Loucy (cell line): ENCODE measurements around the gene PALLD.

Source experiments
- H2AFZ ChIP-seq: fragments of 200-600 bp; sonication (generic); 2 replicates; pipeline ENCODE4 v1.6.0; 2016; ENCODE audit warnings: antibody characterized with exemption, mild to moderate bottlenecking, low read length, moderate library complexity
- H3F3A ChIP-seq: fragments of 200-600 bp; 2 replicates; pipeline ENCODE4 v1.6.0; 2016; ENCODE audit warnings: antibody characterized with exemption, low read depth, mild to moderate bottlenecking
- H3K27me3 ChIP-seq: fragments of 200-600 bp; sonication (generic); 2 replicates; pipeline ENCODE4 v1.6.1; 2014; ENCODE audit warnings: low read length, mild to moderate bottlenecking; ENCODE audit not compliant: insufficient read depth, poor library complexity, severe bottlenecking
- H3K36me3 ChIP-seq: fragments of 200-600 bp; sonication (generic); 2 replicates; pipeline ENCODE4 v1.6.1; 2016; ENCODE audit warnings: low read length; ENCODE audit not compliant: insufficient read depth
- H3K4me1 ChIP-seq: fragments of 200-600 bp; sonication (generic); 2 replicates; pipeline ENCODE4 v1.5.1; 2014; ENCODE audit warnings: low read length, mild to moderate bottlenecking; ENCODE audit not compliant: insufficient read depth, poor library complexity, severe bottlenecking
- H3K4me2 ChIP-seq: fragments of 200-600 bp; sonication (generic); 2 replicates; pipeline ENCODE4 v1.6.0; 2014; ENCODE audit warnings: antibody characterized with exemption, low read length, low read depth, mild to moderate bottlenecking; ENCODE audit not compliant: poor library complexity, severe bottlenecking
- H3K4me3 ChIP-seq: fragments of 200-600 bp; sonication (generic); 2 replicates; pipeline ENCODE4 v1.5.1; 2014; ENCODE audit warnings: low read length, mild to moderate bottlenecking, mixed read lengths; ENCODE audit not compliant: poor library complexity, severe bottlenecking
- H3K79me2 ChIP-seq: fragments of 200-600 bp; sonication (generic); 2 replicates; pipeline ENCODE4 v1.6.1; 2014; ENCODE audit warnings: low read length; ENCODE audit not compliant: insufficient read depth
- H3K9ac ChIP-seq: fragments of 200-600 bp; sonication (generic); 2 replicates; pipeline ENCODE4 v1.6.0; 2014; ENCODE audit warnings: mild to moderate bottlenecking, low read depth, low read length, moderate library complexity; ENCODE audit not compliant: poor library complexity, severe bottlenecking
- H3K9me2 ChIP-seq: fragments of 200-600 bp; sonication (generic); replicated peaks from 2 replicates; pipeline ENCODE4 v1.6.1; 2016; ENCODE audit warnings: low read depth, low read length, mixed read lengths
- H3K9me3 ChIP-seq: fragments of 200-600 bp; sonication (generic); 2 replicates; pipeline ENCODE4 v1.6.1; 2014; ENCODE audit warnings: mild to moderate bottlenecking, antibody characterized with exemption, low read length, low read depth; ENCODE audit not compliant: insufficient read depth
- H4K20me1 ChIP-seq: fragments of 200-600 bp; sonication (generic); 2 replicates; pipeline ENCODE4 v1.6.0; 2014; ENCODE audit warnings: antibody characterized with exemption, low read length, mild to moderate bottlenecking; ENCODE audit not compliant: insufficient read depth, poor library complexity, severe bottlenecking
- CTCF ChIP-seq: fragments of 200-600 bp; sonication (generic); conservative IDR thresholded peaks from 2 replicates; pipeline ENCODE4 v1.5.1; 2014; ENCODE audit warnings: mild to moderate bottlenecking, antibody characterized with exemption, low read length
- EZH2phosphoT487 ChIP-seq: fragments of 200-600 bp; IDR thresholded peaks from 2 replicates; pipeline ENCODE4 v1.6.1; 2018; ENCODE audit warnings: antibody characterized with exemption, mild to moderate bottlenecking, moderate library complexity, borderline replicate concordance

PALLD gene

DNA sequence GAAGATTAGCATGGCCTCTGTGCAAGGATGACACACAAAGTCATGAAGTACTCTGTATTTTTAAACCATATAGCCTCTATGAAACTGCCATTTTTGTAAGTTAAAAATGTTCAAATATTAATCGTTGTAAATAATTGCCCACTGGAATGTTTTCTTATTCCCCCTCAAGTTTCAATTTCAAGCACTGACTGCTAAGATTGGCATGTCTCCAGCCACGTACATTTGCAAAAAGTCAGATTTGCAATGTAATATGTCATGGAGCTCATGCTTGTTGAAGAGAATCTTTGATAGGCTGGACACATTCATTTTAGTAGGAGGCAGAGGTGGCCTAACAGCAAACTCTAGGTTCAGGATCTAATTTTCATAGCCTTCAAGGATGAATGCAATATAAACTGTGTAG is 388.5 kb downstream of the PALLD start:
- H3K9ac ChIP-seq: no peak overlapping the region
- H3K79me2 ChIP-seq: no peaks in the 10 kb centered on the region
- peaks cover 12% of the 10 kb centered on the region; the same call in 1 of the 2 replicates for H3K36me3 ChIP-seq

DNA sequence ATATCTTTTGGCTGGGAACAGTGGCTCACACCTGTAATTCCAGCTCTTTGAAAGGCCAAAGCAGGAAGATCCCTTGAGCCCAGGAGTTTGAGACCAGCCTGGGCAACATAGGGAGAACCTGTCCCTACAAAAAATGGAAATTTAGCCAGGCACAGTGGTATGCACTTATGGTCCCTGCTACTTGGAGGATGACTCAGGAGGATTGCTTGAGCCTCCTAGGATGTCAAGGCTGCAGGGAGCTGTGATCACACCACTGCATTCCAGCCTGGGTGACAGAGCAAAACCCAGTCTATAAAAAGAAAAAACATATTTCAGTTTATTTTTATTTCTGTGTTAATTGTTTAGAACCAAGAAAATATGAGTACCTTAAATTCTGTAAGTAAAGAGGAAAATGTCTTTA is 389.5 kb downstream of the PALLD start:
- no peaks in the 10 kb centered on the region for H3K9me2 ChIP-seq
- TF ChIP-seq CTCF (no peak), EZH2phosphoT487 (no peak)
- no peaks in the 10 kb centered on the region for H3K4me1 ChIP-seq
- no peak overlapping the region for H3K4me3 ChIP-seq
- no peak overlapping the region for H2AFZ ChIP-seq
- no peaks in the 10 kb centered on the region for H4K20me1 ChIP-seq
- H3K9me3 ChIP-seq: no peaks in the 10 kb centered on the region
- no peaks in the 10 kb centered on the region for H3K79me2 ChIP-seq
- peaks cover 21% of the 10 kb centered on the region; the same call in 1 of the 2 replicates for H3K36me3 ChIP-seq
- H3K4me2 ChIP-seq: no peak overlapping the region
- H3K27me3 ChIP-seq: no peaks in the 10 kb centered on the region
- no peak overlapping the region for H3K9ac ChIP-seq
- no peaks in the 10 kb centered on the region for H3F3A ChIP-seq

More for the DNA sequence above, 388.5 kb downstream of the PALLD start:
- no peak for TF ChIP-seq CTCF
- no peak overlapping the region for H3K4me3 ChIP-seq
- no peaks in the 10 kb centered on the region for H3F3A ChIP-seq
- no peak overlapping the region for H2AFZ ChIP-seq
- no peaks in the 10 kb centered on the region for H3K4me1 ChIP-seq
- H4K20me1 ChIP-seq: no peaks in the 10 kb centered on the region
- H3K9me3 ChIP-seq: no peaks in the 10 kb centered on the region
- H3K4me2 ChIP-seq: no peak overlapping the region
- H3K27me3 ChIP-seq: no peaks in the 10 kb centered on the region
- H3K9me2 ChIP-seq: no peaks in the 10 kb centered on the region

GRCh38 chr4:168887809-168888208 is 391.0 kb downstream of the PALLD start:
- H3K4me1 ChIP-seq: no peaks in the 10 kb centered on the region
- H3F3A ChIP-seq: no peaks in the 10 kb centered on the region
- no peak for TF ChIP-seq EZH2phosphoT487
- no peak for TF ChIP-seq CTCF
- H3K79me2 ChIP-seq: no peaks in the 10 kb centered on the region
- no peak overlapping the region for H3K4me3 ChIP-seq
- H3K9me3 ChIP-seq: no peaks in the 10 kb centered on the region
- no peak overlapping the region for H3K9ac ChIP-seq
- no peaks in the 10 kb centered on the region for H3K27me3 ChIP-seq
- H3K4me2 ChIP-seq: no peak overlapping the region
- H3K9me2 ChIP-seq: no peaks in the 10 kb centered on the region
- peaks cover 35% of the 10 kb centered on the region; the same call in 1 of the 2 replicates for H3K36me3 ChIP-seq
- no peak overlapping the region for H2AFZ ChIP-seq
- no peaks in the 10 kb centered on the region for H4K20me1 ChIP-seq
